HG03558 (cell line): ENCODE results near the gene FAM110D.

Source experiments
- ATAC-seq: cut with Tn5 transposase; IDR thresholded peaks from one replicate; pipeline ENCODE4 v1.9.1; 2021; ENCODE audit warnings: moderate number of reproducible peaks; ENCODE audit not compliant: unreplicated experiment; ENCODE audit errors: extremely low read depth

FAM110D gene

DNA sequence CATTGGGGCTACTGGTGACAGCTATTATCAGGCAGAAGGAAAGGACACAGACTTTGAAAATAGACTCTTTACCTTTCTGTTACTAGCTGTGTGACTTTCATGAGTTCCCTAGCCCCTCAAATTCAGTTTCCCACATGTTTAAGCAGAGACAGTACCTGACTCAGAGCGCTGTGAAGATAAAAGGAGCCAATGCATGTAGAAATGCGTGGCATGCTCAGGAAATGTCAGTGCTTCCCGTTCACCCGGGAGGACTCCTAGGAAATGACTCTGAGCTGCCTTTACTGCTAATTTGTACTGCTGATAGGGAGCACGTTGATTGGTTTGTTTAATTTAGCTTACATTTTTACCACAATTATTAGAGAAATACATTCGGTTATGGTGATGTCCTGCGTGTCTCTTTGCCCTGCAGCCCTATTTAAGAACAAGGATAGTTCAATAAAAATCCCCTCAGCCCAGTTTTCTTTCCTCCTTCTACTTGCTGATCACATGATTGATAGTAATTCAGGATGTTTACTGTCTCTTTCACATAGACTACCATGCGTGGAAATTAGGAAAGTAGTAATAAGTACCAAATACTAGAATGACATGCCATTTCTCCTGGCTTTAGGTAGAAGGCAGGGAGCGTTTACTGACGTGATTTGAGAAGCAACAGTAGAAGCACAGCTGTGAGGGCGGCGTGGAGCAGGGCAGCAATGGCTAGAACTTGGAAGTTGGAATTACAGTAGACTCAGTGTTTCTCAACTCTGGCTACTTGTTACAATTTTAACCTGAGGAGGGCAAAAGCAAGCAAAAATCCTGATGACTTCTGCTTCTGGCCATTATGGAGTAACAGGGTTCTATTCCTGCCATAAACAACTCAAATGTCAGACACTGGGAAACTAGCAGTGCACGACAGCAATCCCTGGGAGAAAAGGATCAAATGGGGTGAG is 31.4 kb upstream of the FAM110D start:
- ATAC-seq: no peak

DNA sequence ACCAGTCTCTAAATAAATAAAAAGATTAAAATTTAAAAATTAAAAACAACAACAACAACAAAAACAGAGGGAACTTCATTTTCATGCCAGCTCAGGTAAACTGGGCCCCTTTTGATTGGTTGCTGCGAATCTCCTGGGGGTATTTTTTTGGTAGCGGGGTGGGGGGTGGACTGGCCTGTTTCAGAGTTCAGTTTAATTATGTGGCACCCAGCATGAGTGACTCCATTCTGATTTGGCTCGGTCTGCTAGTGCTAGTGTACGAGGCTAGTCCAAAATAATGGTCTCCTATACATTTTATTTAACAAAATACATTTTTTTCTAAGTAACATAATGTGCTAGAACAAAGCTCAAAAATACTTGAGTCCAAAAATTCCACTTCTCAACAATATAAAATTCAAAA is 29.1 kb upstream of the FAM110D start:
- ATAC-seq: no peak

DNA sequence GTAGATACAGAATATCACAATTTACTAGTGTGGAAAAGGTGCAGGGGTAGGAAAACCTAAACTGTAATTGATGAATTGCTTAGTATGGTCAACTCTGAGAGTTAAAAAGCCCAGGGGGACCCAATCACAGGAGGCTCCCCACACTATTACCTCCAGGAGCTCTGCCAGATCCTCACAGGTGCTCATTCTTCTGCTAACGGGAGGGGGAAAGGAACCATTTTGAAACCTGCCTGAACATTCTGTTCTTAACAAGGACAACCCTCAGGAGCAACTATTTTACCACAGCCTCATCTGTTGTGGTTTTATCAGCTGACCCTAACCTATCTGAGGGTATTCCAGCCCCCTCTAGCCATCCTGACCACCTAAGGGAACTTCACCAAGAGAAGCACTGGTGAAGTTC is 28.2 kb upstream of the FAM110D start:
- no peak for ATAC-seq

DNA sequence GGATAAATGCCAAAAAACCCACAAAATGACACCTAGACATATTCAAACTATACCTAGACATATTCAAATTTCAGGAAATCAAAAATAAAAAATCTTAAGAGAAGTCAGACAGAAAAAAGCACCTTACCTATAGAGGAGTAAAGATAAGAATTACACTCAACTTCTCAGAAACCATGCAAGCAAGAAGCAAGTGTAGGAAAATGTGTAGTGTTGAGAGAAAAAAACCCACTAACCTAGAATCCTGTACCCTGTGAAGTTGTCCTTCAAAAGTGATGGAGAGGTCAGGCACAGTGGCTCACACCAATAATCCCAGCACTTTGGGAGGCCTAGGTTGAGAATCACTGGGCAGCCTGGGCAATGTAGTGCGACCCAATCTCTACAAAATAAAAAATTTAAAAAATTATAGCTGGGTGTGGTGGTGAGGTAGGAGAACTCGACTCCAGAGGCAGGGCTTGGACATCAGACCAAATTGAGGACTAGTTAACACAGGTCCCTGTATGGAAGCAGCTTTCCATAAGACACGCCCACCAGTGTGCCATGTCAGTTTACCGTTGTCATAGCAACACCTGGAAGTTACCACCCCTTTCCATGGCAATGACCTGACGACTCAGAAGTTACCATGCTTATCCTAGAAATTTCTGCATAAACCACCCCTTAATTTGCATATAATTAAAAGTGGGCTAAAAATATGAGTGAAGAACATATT is 26.6 kb upstream of the FAM110D start:
- ATAC-seq: no peak

DNA sequence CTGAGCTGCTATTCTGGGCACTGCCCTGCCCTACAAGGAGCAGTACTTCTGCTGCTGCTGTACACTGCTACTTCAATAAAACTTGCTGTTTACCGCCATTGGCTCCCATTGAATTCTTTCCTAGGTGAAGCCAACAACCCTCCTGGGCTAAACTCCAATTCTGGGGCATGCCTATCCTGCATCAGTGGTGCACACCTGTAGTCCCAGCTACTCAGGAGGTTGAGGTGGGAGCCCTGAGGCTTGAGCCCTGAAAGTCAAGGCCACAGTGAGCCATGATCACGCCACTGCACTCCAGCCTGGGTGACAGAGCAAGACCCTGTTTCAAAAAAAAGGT is 26.1 kb upstream of the FAM110D start:
- no peak for ATAC-seq

DNA sequence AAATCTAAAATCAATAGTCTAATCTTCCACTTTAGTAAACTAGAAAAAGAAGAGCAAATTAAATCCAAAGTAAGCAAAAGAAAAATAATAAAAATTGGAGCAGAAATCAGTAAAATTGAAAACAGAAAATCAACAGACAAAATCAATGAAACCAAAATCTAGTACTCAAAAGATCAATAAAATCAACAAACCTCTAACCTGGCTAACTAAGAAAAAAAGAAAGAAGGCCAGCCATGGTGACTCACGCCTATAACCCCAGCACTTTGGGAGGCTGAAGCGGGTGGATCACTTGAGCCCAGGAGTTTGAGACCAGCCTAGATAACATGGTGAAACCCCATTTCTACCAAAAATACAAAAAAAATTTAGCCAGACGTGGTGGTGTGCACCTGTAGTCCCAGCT is 24.4 kb upstream of the FAM110D start:
- ATAC-seq: no peak

DNA sequence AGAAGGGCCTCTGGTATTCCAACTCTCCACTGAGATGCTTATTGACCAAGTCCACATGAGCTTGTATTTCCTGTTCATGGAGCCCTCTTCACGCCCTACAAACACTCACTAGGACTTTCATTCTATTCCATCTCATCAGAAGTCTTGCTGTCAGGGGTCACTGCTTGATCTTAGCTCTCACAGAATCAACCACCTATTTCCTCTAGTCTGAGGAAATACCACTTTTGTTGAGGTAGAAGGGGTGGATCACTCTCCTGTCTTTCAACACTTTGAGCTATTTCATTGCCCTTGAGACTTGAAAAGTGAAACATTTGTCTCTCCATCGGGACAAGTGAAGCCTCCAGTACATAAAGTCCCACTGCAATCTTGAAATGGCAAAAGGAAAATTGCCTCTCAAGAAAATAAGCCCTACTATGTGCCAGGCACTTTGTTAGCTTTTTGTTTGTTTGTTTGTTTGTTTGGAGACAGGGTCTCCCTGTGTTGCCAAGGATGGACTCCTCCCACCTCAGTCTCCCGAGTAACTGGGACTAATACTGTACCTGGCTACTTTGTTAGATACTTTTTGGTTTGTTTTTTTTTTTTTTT is 19.8 kb upstream of the FAM110D start:
- ATAC-seq: no peak

DNA sequence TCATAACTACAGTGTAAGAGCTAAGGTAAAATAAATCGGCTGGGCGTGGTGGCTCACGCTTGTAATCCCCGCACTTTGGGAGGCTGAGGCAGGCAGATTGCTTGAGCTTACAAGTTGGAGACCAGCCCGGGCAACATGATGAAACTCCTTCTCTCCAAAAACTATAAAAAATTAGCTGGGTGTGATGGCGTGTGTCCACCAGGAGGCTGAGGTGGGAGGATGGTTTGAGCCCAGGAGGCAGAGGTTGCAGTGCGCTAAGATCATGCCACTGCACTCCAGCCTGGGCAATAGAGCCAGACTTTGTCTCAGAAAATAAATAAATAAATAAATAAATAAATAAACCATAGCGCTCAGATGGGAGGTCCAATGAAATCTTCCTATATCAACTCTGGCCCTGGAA is 16.7 kb upstream of the FAM110D start:
- ATAC-seq: no peak

DNA sequence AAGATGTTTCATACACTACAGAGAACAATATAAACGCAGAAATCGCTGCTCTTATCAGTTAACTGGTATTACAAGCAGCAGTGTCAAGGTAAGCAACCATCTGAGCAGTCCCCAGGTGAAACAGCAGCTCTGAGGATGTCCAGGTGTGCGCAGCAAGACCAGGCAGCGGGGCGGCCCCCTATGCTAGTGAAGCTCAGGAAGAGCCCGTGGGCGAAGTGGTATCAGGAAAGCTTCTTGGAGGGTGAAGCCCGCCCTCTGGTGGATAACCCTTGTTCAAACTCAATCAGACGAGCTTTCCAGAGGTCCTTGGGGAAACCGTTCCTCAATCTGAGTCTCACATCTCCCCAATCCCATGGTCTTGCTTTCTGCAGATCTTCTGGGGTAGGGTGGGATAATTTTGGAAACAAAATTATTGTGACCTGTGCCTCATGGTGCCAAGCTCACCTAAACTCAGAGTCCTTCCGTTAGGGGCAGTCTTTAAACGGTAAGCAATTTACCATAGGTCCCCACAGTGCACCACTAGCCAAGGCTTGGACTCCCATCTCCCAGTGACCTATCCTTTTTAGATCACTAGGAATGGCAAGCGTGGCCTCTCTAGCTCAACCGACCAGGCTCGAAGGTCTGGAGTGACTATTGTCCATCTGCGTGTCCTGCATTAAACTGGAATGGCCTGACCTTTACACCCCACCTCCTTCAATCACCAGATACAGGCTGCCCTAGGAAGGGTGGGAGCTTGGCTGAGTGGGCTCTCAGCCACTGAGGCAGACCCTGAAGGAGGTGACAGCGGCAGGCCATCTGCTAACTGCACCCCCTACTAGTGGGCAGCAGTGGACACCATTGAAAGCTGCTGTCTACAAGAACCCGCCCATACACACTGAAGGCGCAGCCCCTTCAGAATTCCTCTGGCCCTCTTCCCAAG is 13.6 kb upstream of the FAM110D start:
- no peak for ATAC-seq

DNA sequence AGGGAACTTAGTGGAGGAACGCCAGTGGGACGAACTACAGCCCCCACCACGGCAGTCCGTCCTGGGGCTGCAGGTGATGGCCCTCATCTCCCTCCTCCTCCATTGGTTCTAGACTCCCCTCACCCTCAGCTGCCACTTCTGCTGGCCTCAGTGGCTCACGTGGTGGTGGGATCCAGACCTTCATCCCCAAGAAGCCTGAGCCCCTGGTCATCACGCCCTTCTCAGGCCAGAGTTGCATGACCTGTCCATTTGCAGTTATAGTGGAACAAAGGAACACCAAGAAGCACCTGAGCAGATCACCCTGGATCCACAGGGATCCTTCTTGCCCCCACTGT is 13.0 kb upstream of the FAM110D start:
- ATAC-seq: no peak

DNA sequence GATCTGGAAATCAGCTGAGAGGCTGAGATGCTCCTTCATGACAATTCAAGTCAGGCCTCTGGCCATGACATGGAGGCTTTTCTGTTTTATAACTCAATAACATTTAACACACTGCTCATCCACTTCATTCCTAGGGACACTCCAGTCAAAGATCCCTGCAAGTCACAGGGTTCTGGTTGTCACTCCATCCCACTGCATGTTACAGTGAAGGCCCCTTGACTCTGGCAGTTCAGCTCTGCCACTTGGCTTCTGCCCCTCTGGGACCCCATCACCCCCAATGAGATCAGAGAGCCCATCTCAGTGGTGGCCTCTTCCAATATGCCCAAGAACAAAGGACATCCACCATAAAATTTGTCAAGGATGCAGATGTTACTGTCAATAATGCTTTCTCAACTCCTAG is 10.0 kb upstream of the FAM110D start:
- ATAC-seq: no peak

DNA sequence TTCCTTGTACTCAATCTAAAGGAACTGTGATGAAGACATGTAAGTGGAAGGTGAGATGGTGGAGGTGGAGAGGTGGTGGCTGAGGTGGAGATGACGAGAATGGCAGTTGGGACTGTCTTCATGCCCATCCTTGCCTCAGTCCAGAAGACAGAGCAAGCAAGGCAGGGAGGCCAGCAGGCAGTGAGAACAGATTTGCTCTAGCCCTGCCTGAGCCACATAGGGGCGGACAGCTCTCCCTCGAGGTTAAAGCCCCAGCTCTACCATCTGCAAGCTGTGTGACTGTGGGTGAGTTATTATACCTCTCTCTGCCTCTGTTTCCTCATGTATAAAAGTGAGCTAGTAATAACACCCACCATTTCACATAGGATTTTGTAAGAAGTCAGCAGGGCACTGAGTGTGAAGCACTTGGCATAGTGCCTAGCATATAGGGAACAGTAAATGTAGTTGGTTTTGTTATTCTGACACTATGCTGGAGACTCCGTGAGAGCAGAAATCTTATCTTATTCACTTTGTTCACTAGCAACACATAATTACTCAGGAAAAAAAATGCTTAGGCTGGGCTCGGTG is 4.8 kb upstream of the FAM110D start:
- ATAC-seq: no peak

DNA sequence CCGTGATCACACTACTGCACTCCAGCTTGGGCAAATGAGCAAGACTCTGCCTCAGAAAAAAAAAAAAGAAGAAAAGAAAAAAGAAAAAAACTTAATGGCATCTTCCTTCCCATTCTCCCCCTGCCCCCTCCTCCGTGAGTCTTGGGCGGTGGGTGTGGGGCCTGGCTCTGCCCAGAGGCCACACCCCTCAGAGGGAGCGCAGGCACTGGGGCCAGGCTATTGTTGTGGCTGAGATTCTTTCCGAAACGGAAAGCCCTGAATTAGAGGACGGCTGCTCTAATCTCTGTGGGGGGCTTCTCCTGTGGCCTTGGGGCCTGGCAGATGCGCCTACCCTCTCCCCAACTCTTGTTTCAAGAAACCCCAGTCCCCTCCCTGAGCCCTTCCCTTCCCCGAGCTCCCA is 4.1 kb upstream of the FAM110D start:
- no peak for ATAC-seq

DNA sequence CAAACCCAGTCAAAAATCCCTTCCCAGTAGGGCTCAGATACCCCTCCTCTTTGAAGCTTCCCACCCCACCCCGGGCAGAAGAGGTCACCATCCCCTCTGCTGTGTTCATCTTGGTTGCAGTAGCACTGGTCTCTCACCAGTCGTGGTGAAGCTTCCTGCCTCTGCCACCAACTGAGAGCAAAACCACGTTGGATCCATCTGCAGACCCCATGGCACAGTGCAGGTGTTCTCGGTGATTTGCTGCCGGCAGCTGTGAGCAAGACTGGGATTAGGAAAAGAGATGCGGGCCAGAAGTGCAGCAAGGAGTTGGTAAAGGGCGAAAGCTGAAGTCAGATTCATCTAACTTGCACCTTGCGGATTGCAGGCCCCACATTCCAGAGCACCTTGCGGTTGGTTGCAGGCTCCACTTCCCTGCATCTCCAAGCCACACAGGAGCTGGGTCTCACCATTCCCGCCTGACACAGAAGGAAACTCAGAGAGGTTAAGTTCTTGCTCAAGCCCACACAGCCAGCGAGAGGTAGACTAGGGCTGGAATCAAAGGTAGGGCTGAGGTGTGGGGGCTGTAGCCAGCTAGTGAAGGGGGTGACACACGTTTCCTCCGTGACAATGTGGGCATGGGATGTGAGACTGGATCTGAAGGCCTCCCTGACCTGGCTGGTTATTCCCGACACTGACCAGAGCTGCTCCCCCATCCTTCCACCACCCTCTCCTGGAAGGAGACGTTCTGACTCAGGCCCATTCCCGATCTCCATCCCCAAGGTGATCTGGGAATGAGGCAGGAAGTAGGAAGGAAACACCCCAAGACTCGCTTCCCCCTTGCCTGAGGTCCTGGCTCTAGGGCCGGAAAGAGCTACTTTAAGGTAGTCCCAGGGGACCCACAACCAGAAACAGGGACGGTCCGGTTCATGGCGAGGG is 3.3 kb upstream of the FAM110D start:
- no peak for ATAC-seq

DNA sequence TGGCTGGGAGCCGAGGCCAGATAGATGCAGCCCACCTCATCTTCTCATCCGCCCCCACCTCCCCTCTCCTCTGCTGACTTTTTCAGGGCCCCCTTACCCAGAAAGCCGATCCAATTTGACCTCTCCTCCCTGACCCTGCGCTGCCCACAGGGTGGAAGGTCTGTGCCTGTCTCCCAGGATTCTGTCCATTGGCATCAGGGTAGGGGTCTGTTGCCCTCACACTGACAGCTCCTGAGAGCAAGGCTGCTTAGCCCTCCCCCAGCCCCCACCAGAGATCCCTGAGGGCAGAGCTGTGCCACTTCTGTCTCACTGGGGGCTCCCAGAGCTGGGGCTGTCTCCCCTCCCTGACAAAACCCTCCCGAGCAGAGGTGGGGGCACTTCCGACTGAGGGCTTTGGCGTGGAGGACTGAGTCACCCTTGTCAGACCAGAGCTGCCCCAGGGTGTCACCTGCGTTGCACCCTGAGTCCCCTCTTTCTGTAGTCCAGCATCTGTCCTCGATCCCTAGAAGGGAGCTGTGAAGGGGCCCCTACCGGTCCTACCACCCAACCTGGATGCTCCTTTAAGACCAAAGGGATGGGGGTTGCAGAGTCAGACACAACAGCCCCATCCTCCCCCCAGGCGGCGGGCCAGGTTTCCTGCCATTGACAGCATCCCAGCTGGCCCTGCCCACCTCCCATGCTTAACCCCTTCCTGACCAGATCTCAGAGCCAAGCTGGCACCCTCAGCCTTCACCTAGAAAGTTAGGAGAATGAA is 2.4 kb upstream of the FAM110D start:
- ATAC-seq: no peak

DNA sequence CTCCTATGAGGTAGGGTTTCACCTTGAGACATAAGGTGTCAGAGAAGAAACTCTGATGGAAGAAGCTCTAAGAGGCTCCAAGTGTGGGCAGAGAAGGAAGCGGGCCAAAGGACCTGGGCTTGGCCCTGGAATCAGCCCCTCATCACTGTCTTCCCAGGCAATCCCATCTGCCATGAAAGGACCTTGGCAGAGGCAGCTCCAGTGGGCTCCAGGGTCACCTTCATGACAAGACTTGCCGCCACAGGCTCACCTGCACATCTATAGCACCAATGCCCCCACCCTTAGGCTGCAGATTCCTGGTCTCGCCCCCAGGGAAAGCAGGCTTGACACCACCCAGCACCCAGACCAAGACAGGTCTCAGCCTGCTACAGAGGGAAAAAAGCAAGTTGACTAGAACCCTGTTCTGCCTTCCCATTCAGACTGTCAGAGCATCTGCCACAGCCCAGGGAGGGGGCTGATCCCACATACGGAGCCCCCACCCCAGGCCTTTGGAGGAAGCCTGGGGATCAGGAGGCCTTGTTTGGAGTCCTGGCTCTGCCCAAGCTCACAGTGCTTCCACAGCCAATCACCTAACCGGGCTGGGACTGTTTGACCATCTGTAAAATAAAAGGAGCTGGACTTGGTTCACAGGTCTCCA is 490 bp upstream of the FAM110D start:
- ATAC-seq: no peak

DNA sequence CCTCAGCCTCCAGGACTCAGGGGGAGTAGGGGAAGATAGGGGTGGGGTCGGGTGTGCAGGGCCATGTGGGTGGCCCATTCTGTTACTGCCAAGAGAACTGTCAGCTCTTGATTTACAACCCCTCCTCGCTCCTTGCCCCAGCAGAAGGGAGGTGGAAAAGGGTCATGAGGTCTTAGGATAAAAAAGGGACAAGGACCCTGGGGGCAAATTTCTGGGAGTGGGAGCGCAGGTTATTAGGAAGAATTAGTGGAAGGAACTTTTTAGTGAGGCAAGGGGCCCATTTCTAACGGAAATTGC is 812 bp downstream of the FAM110D start:
- ATAC-seq: no peak
